ENCODE measurements around the gene GPC5.
"Not testable (repeated sequence)": the region's sequence is repeated elsewhere in the genome, so short reads cannot be mapped to it uniquely, and the experiment has no call there.

GPC5 gene

GRCh38 chr13:91898986-91899385 is 500.6 kb downstream of the GPC5 start:
- not testable (repeated sequence) for H3K4ac ChIP-seq (ENCODE audit: low read depth, low read length); H3K9me3 ChIP-seq (ENCODE audit: insufficient read depth, low read depth, low read length); H3K23ac ChIP-seq (ENCODE audit: low read length); H2BK12ac ChIP-seq (ENCODE audit: low read length); H3K27ac ChIP-seq (ENCODE audit: low read depth, low read length); H4K91ac ChIP-seq (ENCODE audit: low read depth, low read length); H3K27me3 ChIP-seq (ENCODE audit: insufficient read depth, low read length); H2BK120ac ChIP-seq (ENCODE audit: insufficient read depth, low read length, poor library complexity); H2AFZ ChIP-seq (ENCODE audit: insufficient read depth, low read length, poor library complexity); H3K9ac ChIP-seq (ENCODE audit: low read length); H3K18ac ChIP-seq (ENCODE audit: low read length); H4K12ac ChIP-seq (ENCODE audit: low read depth, low read length); H4K8ac ChIP-seq (ENCODE audit: low read depth, low read length); H2BK5ac ChIP-seq (ENCODE audit: low read depth, low read length, poor library complexity); H3K4me2 ChIP-seq (ENCODE audit: low read length); H3K4me3 ChIP-seq (ENCODE audit: low read depth, low read length); H3K36me3 ChIP-seq (ENCODE audit: control insufficient read depth in 1 of 2, insufficient read depth in 2 of 2, low read length in 2 of 2); DNase-seq; H3K14ac ChIP-seq (ENCODE audit: low read length); H3K79me1 ChIP-seq (ENCODE audit: low read length); H3K79me2 ChIP-seq (ENCODE audit: control insufficient read depth, insufficient read depth, low read length, poor library complexity); H3K4me1 ChIP-seq (ENCODE audit: control insufficient read depth in 1 of 2, insufficient read depth in 2 of 2, low read length in 2 of 2); H2AK5ac ChIP-seq (ENCODE audit: low read length)

DNA sequence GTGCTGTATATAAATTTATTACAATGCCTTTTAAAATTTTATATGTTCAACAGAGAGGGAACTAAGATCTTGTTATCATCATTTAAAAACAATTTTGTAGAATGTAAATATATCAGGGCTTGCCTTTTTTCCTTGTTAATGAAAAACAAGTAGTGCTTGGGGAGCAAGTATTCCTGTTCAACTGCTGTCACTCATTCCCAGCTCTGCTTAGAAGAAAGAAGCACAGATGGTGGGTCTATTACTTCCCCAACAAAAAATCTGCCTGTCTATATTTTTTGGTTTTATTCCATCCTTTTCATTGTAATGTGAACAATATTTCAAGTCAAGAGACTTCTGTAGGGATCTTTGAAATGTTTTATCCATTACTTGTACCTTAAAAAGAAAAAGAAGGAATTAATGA is 503.9 kb downstream of the GPC5 start:
- no peak overlapping the region for H3K4me3 ChIP-seq (ENCODE audit: low read depth, low read length)

GRCh38 chr13:91904005-91904404 is 505.6 kb downstream of the GPC5 start:
- Histone ChIP-seq H3K23ac (ENCODE audit: low read length) (no peak overlapping the region), H2AK5ac (ENCODE audit: low read length) (no peak overlapping the region), H4K8ac (ENCODE audit: low read depth, low read length) (no peak overlapping the region), H2BK12ac (ENCODE audit: low read length) (no peak overlapping the region), H3K18ac (ENCODE audit: low read length) (no peak overlapping the region), H3K27ac (ENCODE audit: low read depth, low read length) (no peak overlapping the region), H2AFZ (ENCODE audit: insufficient read depth, low read length, poor library complexity) (no peak overlapping the region), H3K9ac (ENCODE audit: low read length) (no peak overlapping the region), H3K79me2 (ENCODE audit: control insufficient read depth, insufficient read depth, low read length, poor library complexity) (no peaks in the 10 kb centered on the region), H3K79me1 (ENCODE audit: low read length) (no peaks in the 10 kb centered on the region), H4K91ac (ENCODE audit: low read depth, low read length) (no peak overlapping the region), H3K36me3 (ENCODE audit: control insufficient read depth in 1 of 2, insufficient read depth in 2 of 2, low read length in 2 of 2) (no peaks in the 10 kb centered on the region), H2BK5ac (ENCODE audit: low read depth, low read length, poor library complexity) (no peak overlapping the region), H4K12ac (ENCODE audit: low read depth, low read length) (no peak overlapping the region), H3K14ac (ENCODE audit: low read length) (no peak overlapping the region), H3K4me3 (ENCODE audit: low read depth, low read length) (no peak overlapping the region), H3K4me1 (ENCODE audit: control insufficient read depth in 1 of 2, insufficient read depth in 2 of 2, low read length in 2 of 2) (no peaks in the 10 kb centered on the region), H3K9me3 (ENCODE audit: insufficient read depth, low read depth, low read length) (no peaks in the 10 kb centered on the region), H2BK120ac (ENCODE audit: insufficient read depth, low read length, poor library complexity) (no peak overlapping the region), H3K4ac (ENCODE audit: low read depth, low read length) (no peak overlapping the region), H3K4me2 (ENCODE audit: low read length) (no peak overlapping the region), H3K27me3 (ENCODE audit: insufficient read depth, low read length) (no peaks in the 10 kb centered on the region)
- no CpG with 5 or more reads among the region's 1 CpG for WGBS (ENCODE audit: extremely low coverage, insufficient coverage, insufficient read length)
- DNase-seq: no peak

More for the DNA sequence above, 503.9 kb downstream of the GPC5 start:
- no peak overlapping the region for H4K91ac ChIP-seq (ENCODE audit: low read depth, low read length)
- H2AK5ac ChIP-seq (ENCODE audit: low read length): no peak overlapping the region
- H3K18ac ChIP-seq (ENCODE audit: low read length): no peak overlapping the region
- no peaks in the 10 kb centered on the region for H3K27me3 ChIP-seq (ENCODE audit: insufficient read depth, low read length)
- H3K14ac ChIP-seq (ENCODE audit: low read length): no peak overlapping the region
- H3K9ac ChIP-seq (ENCODE audit: low read length): no peak overlapping the region
- H3K36me3 ChIP-seq (ENCODE audit: control insufficient read depth in 1 of 2, insufficient read depth in 2 of 2, low read length in 2 of 2): no peaks in the 10 kb centered on the region
- no peak overlapping the region for H3K27ac ChIP-seq (ENCODE audit: low read depth, low read length)
- H3K4me1 ChIP-seq (ENCODE audit: control insufficient read depth in 1 of 2, insufficient read depth in 2 of 2, low read length in 2 of 2): no peaks in the 10 kb centered on the region
- H3K79me1 ChIP-seq (ENCODE audit: low read length): no peaks in the 10 kb centered on the region
- no peak overlapping the region for H3K4ac ChIP-seq (ENCODE audit: low read depth, low read length)
- H2BK12ac ChIP-seq (ENCODE audit: low read length): no peak overlapping the region
- no peak overlapping the region for H4K12ac ChIP-seq (ENCODE audit: low read depth, low read length)
- H3K4me2 ChIP-seq (ENCODE audit: low read length): no peak overlapping the region
- no peak overlapping the region for H2BK120ac ChIP-seq (ENCODE audit: insufficient read depth, low read length, poor library complexity)
- H4K8ac ChIP-seq (ENCODE audit: low read depth, low read length): no peak overlapping the region
- H3K23ac ChIP-seq (ENCODE audit: low read length): no peak overlapping the region
- H2AFZ ChIP-seq (ENCODE audit: insufficient read depth, low read length, poor library complexity): no peak overlapping the region
- H3K9me3 ChIP-seq (ENCODE audit: insufficient read depth, low read depth, low read length): no peaks in the 10 kb centered on the region
- no peak overlapping the region for H2BK5ac ChIP-seq (ENCODE audit: low read depth, low read length, poor library complexity)
- no peak for DNase-seq
- no peaks in the 10 kb centered on the region for H3K79me2 ChIP-seq (ENCODE audit: control insufficient read depth, insufficient read depth, low read length, poor library complexity)

DNA sequence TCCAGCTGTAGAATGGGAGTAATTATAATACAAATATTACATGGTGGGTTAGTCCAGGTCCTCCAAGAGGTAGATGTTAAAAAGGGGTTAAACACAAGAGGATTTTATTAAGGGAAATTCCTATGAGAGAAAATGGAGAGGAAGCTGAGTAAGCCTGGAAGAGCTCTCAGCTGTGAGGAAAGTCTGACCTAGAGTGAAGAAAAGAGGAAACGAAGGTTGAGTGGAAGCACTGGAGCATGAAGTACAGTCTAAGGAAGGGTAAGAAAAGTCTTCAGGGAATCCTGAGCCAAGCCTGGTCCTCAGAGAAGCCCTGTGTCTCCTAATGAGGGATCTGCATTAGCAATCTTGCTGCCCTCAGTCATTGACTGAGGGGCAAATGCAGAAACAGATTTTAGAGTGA is 506.2 kb downstream of the GPC5 start:
- H2AK5ac ChIP-seq (ENCODE audit: low read length): no peak overlapping the region
- no CpG with 5 or more reads among the region's 1 CpG for WGBS (ENCODE audit: extremely low coverage, insufficient coverage, insufficient read length)

GRCh38 chr13:91907398-91907797 is 509.0 kb downstream of the GPC5 start:
- Histone ChIP-seq H3K79me2 (ENCODE audit: control insufficient read depth, insufficient read depth, low read length, poor library complexity) (no peaks in the 10 kb centered on the region), H2BK12ac (ENCODE audit: low read length) (no peak overlapping the region), H3K9me3 (ENCODE audit: insufficient read depth, low read depth, low read length) (no peaks in the 10 kb centered on the region), H3K4me2 (ENCODE audit: low read length) (no peak overlapping the region), H3K18ac (ENCODE audit: low read length) (no peak overlapping the region), H2AK5ac (ENCODE audit: low read length) (no peak overlapping the region), H3K4me1 (ENCODE audit: control insufficient read depth in 1 of 2, insufficient read depth in 2 of 2, low read length in 2 of 2) (no peaks in the 10 kb centered on the region), H3K27ac (ENCODE audit: low read depth, low read length) (no peak overlapping the region), H2BK120ac (ENCODE audit: insufficient read depth, low read length, poor library complexity) (no peak overlapping the region), H3K36me3 (ENCODE audit: control insufficient read depth in 1 of 2, insufficient read depth in 2 of 2, low read length in 2 of 2) (no peaks in the 10 kb centered on the region), H2AFZ (ENCODE audit: insufficient read depth, low read length, poor library complexity) (no peak overlapping the region), H3K4me3 (ENCODE audit: low read depth, low read length) (no peak overlapping the region), H3K9ac (ENCODE audit: low read length) (no peak overlapping the region), H4K12ac (ENCODE audit: low read depth, low read length) (no peak overlapping the region), H2BK5ac (ENCODE audit: low read depth, low read length, poor library complexity) (no peak overlapping the region), H4K8ac (ENCODE audit: low read depth, low read length) (no peak overlapping the region), H3K23ac (ENCODE audit: low read length) (no peak overlapping the region), H3K27me3 (ENCODE audit: insufficient read depth, low read length) (no peaks in the 10 kb centered on the region), H3K79me1 (ENCODE audit: low read length) (no peaks in the 10 kb centered on the region), H4K91ac (ENCODE audit: low read depth, low read length) (no peak overlapping the region), H3K4ac (ENCODE audit: low read depth, low read length) (no peak overlapping the region), H3K14ac (ENCODE audit: low read length) (no peak overlapping the region)
- no CpG with 5 or more reads among the region's 1 CpG for whole genome bisulfite sequencing (ENCODE audit: extremely low coverage, insufficient coverage, insufficient read length)
- no peak for DNase-seq

More for the DNA sequence above, 506.2 kb downstream of the GPC5 start:
- H2BK12ac ChIP-seq (ENCODE audit: low read length): no peak overlapping the region
- no peaks in the 10 kb centered on the region for H3K4me1 ChIP-seq (ENCODE audit: control insufficient read depth in 1 of 2, insufficient read depth in 2 of 2, low read length in 2 of 2)
- no peak overlapping the region for H3K4me2 ChIP-seq (ENCODE audit: low read length)
- H2BK120ac ChIP-seq (ENCODE audit: insufficient read depth, low read length, poor library complexity): no peak overlapping the region
- H3K4me3 ChIP-seq (ENCODE audit: low read depth, low read length): no peak overlapping the region
- no peaks in the 10 kb centered on the region for H3K79me1 ChIP-seq (ENCODE audit: low read length)
- H4K8ac ChIP-seq (ENCODE audit: low read depth, low read length): no peak overlapping the region
- no peak overlapping the region for H3K27ac ChIP-seq (ENCODE audit: low read depth, low read length)
- no peak overlapping the region for H4K12ac ChIP-seq (ENCODE audit: low read depth, low read length)
- no peak overlapping the region for H3K4ac ChIP-seq (ENCODE audit: low read depth, low read length)
- no peak overlapping the region for H2BK5ac ChIP-seq (ENCODE audit: low read depth, low read length, poor library complexity)
- no peaks in the 10 kb centered on the region for H3K36me3 ChIP-seq (ENCODE audit: control insufficient read depth in 1 of 2, insufficient read depth in 2 of 2, low read length in 2 of 2)
- DNase-seq: no peak
- no peaks in the 10 kb centered on the region for H3K27me3 ChIP-seq (ENCODE audit: insufficient read depth, low read length)
- no peak overlapping the region for H2AFZ ChIP-seq (ENCODE audit: insufficient read depth, low read length, poor library complexity)
- no peak overlapping the region for H3K18ac ChIP-seq (ENCODE audit: low read length)
- H3K79me2 ChIP-seq (ENCODE audit: control insufficient read depth, insufficient read depth, low read length, poor library complexity): no peaks in the 10 kb centered on the region
- no peak overlapping the region for H3K14ac ChIP-seq (ENCODE audit: low read length)
- H3K23ac ChIP-seq (ENCODE audit: low read length): no peak overlapping the region
- H3K9ac ChIP-seq (ENCODE audit: low read length): no peak overlapping the region
- H4K91ac ChIP-seq (ENCODE audit: low read depth, low read length): no peak overlapping the region
- H3K9me3 ChIP-seq (ENCODE audit: insufficient read depth, low read depth, low read length): no peaks in the 10 kb centered on the region
